HUES6 (cell line): ENCODE data around the gene ALDH3B1.
"Not testable (repeated sequence)": the region's sequence is repeated elsewhere in the genome, so short reads cannot be mapped to it uniquely, and the experiment has no call there.

Experiments
- H3K27ac ChIP-seq: 2 replicates; pipeline ENCODE4 v1.7.0; 2013; ENCODE audit warnings: low read depth, mild to moderate bottlenecking, low read length, inconsistent platforms
- H3K27me3 ChIP-seq: 2 replicates; pipeline ENCODE4 v1.6.1; 2013; ENCODE audit warnings: low read length; ENCODE audit not compliant: control insufficient read depth, insufficient read depth
- H3K36me3 ChIP-seq: 2 replicates; pipeline ENCODE4 v1.6.1; 2013; ENCODE audit warnings: low read length; ENCODE audit not compliant: control insufficient read depth, insufficient read depth
- H3K4me1 ChIP-seq: 2 replicates; pipeline ENCODE4 v1.6.1; 2013; ENCODE audit warnings: low read length; ENCODE audit not compliant: control insufficient read depth, insufficient read depth
- H3K4me3 ChIP-seq: 2 replicates; pipeline ENCODE4 v1.5.1; 2013; ENCODE audit warnings: low read depth, low read length
- H3K9ac ChIP-seq: one replicate; pipeline ENCODE4 v1.6.1; 2013; ENCODE audit warnings: mild to moderate bottlenecking, low read length
- H3K9me3 ChIP-seq: 2 replicates; pipeline ENCODE4 v1.6.1; 2013; ENCODE audit warnings: low read depth, low read length; ENCODE audit not compliant: control insufficient read depth, insufficient read depth

ALDH3B1 gene

GRCh38 chr11:67985302-67985701 lies 24.8 kb upstream of the ALDH3B1 start:
- not testable (repeated sequence) for H3K9me3 ChIP-seq, H3K27me3 ChIP-seq, H3K4me3 ChIP-seq, H3K36me3 ChIP-seq, H3K9ac ChIP-seq, H3K27ac ChIP-seq, H3K4me1 ChIP-seq

- not testable (repeated sequence) for H3K36me3 ChIP-seq, H3K9me3 ChIP-seq, H3K4me1 ChIP-seq, H3K27me3 ChIP-seq, H3K27ac ChIP-seq
- peak overlapping the region; percentile 62 for H3K4me3 ChIP-seq
- peak overlapping the region; percentile 33 for H3K9ac ChIP-seq
Observed at GRCh38 chr11:67990546-67991346, 19.4 kb upstream of the ALDH3B1 start.

GRCh38 chr11:67991347-67992121 lies 18.6 kb upstream of the ALDH3B1 start:
- Histone ChIP-seq H3K9ac (peak overlapping the region; percentile 33), H3K4me3 (peak overlapping the region; percentile 62)
- not testable (repeated sequence) for H3K36me3 ChIP-seq, H3K27me3 ChIP-seq, H3K27ac ChIP-seq, H3K9me3 ChIP-seq, H3K4me1 ChIP-seq

GRCh38 chr11:67993821-67994220 lies 16.3 kb upstream of the ALDH3B1 start:
- not testable (repeated sequence) for H3K9me3 ChIP-seq, H3K9ac ChIP-seq, H3K27ac ChIP-seq, H3K4me3 ChIP-seq, H3K4me1 ChIP-seq, H3K27me3 ChIP-seq, H3K36me3 ChIP-seq

- H3K9me3 ChIP-seq, H3K9ac ChIP-seq, H3K36me3 ChIP-seq, H3K27me3 ChIP-seq, H3K27ac ChIP-seq, H3K4me3 ChIP-seq, H3K4me1 ChIP-seq: not testable (repeated sequence)
Observed at GRCh38 chr11:67994387-67994786, 15.7 kb upstream of the ALDH3B1 start.

- not testable (repeated sequence) for H3K4me3 ChIP-seq, H3K9me3 ChIP-seq, H3K27ac ChIP-seq, H3K36me3 ChIP-seq, H3K4me1 ChIP-seq, H3K9ac ChIP-seq, H3K27me3 ChIP-seq
Observed at GRCh38 chr11:67995129-67995528, 15.0 kb upstream of the ALDH3B1 start.

- H3K36me3 ChIP-seq, H3K9me3 ChIP-seq, H3K27ac ChIP-seq, H3K9ac ChIP-seq, H3K27me3 ChIP-seq, H3K4me3 ChIP-seq, H3K4me1 ChIP-seq: not testable (repeated sequence)
Observed at GRCh38 chr11:67995579-67995978, 14.5 kb upstream of the ALDH3B1 start.

- Histone ChIP-seq H3K36me3 (no peaks in the 10 kb centered on the region), H3K9me3 (no peaks in the 10 kb centered on the region), H3K27me3 (peaks cover 3% of the 10 kb centered on the region), H3K4me1 (peaks cover 9% of the 10 kb centered on the region; the same call in 1 of the 2 replicates), H3K4me3 (no peak overlapping the region), H3K27ac (no peak overlapping the region), H3K9ac (no peak overlapping the region)
Observed at GRCh38 chr11:67996051-67996450, 14.1 kb upstream of the ALDH3B1 start.

- peak overlapping the region; percentile 86 for H3K4me3 ChIP-seq
- H3K27ac ChIP-seq, result no peak overlapping the region
- H3K9ac ChIP-seq, result no peak overlapping the region
- H3K9me3 ChIP-seq, result no peaks in the 10 kb centered on the region
- H3K36me3 ChIP-seq, result no peaks in the 10 kb centered on the region
- H3K4me1 ChIP-seq, result peaks cover 9% of the 10 kb centered on the region; the same call in 1 of the 2 replicates
- H3K27me3 ChIP-seq, result peaks cover 1% of the 10 kb centered on the region
Observed at GRCh38 chr11:67996622-67997474, 13.3 kb upstream of the ALDH3B1 start.

- no peaks in the 10 kb centered on the region for H3K9me3 ChIP-seq
- no peak overlapping the region; the same call in 1 of the 2 replicates for H3K4me3 ChIP-seq
- H3K36me3 ChIP-seq, result no peaks in the 10 kb centered on the region
- H3K27me3 ChIP-seq, result no peaks in the 10 kb centered on the region; the same call in 1 of the 2 replicates
- H3K4me1 ChIP-seq, result peaks cover 9% of the 10 kb centered on the region; the same call in 1 of the 2 replicates
- H3K9ac ChIP-seq, result no peak overlapping the region
- H3K27ac ChIP-seq, result no peak overlapping the region
Observed at GRCh38 chr11:67997475-67997921, 12.6 kb upstream of the ALDH3B1 start.
